Measurements from ENCODE around the gene CEP57.

- TF ChIP-seq CTCF (IDR thresholded peaks at IDR 0.05; ENCODE audit: low read depth, low read length) (no peak), EZH2phosphoT487 (IDR thresholded peaks at IDR 0.05; ENCODE audit: low read depth) (no peak)
Measured at GRCh38 chr11:95766701-95767100, 23.6 kb upstream of the CEP57 start.

Data from OCI-LY3 (cell line).